Common myeloid progenitor, CD34-positive (primary cell): Measurements from ENCODE around the gene GRB10.

Experiments used
- CTCF ChIA-PET: fragments of 350-600 bp; sonication (Branson Sonifier 250); formaldehyde crosslinking; loops from one replicate; lab custom pipeline; 2021; ENCODE audit warnings: antibody characterized with exemption; lab: Charles Lee
- POLR2A ChIA-PET: fragments of 350-600 bp; sonication (Branson Sonifier 250); formaldehyde crosslinking; loops from one replicate; lab custom pipeline; 2021; ENCODE audit warnings: antibody characterized with exemption; lab: Charles Lee
- DNase-seq, 3 donors: peaks; one replicate each; pipeline versions ENCODE4 v3.0.0 to v3.0.0-alpha.2; 2013
- H3K27ac ChIP-seq, 2 experiments: 1 replicate in 1 of 2; 2 replicates in 1 of 2; pipeline ENCODE4 v1.7.0; 2013; ENCODE audit warnings: inconsistent platforms in 2 of 2, low read length in 2 of 2, mild to moderate bottlenecking in 2 of 2, low read depth in 1 of 2, moderate library complexity in 1 of 2; ENCODE audit not compliant: severe bottlenecking in 2 of 2, insufficient read depth in 1 of 2, poor library complexity in 1 of 2
- H3K27me3 ChIP-seq, 5 experiments: replicated peaks in 2 of 5; 1 replicate in 3 of 5; 2 replicates in 2 of 5; pipeline versions ENCODE4 v1.6.1 to v1.7.0; 2013; ENCODE audit warnings: low read length in 4 of 5, mild to moderate bottlenecking in 2 of 5, moderate library complexity in 2 of 5, inconsistent platforms in 1 of 5; ENCODE audit not compliant: insufficient read depth in 5 of 5, control insufficient read depth in 4 of 5
- H3K36me3 ChIP-seq, 4 experiments: 1 replicate in 2 of 4; 2 replicates in 2 of 4; pipeline versions ENCODE4 v1.6.1 to v1.7.0; 2013; ENCODE audit warnings: low read length in 3 of 4, control low read depth in 1 of 4, mild to moderate bottlenecking in 1 of 4; ENCODE audit not compliant: control insufficient read depth in 4 of 4, insufficient read depth in 4 of 4
- H3K4me1 ChIP-seq, 4 experiments: 1 replicate in 3 of 4; 2 replicates in 1 of 4; pipeline versions ENCODE4 v1.6.1 to v1.7.1; 2013; ENCODE audit warnings: low read length in 3 of 4, mild to moderate bottlenecking in 3 of 4, control low read depth in 1 of 4, inconsistent platforms in 1 of 4, moderate library complexity in 1 of 4; ENCODE audit not compliant: control insufficient read depth in 4 of 4, insufficient read depth in 4 of 4; ENCODE audit errors: control extremely low read depth in 1 of 4
- H3K4me3 ChIP-seq, 7 experiments: 1 replicate in 4 of 7; 2 replicates in 3 of 7; pipeline versions ENCODE4 v1.5.1 to v1.7.0; 2013; ENCODE audit warnings: mild to moderate bottlenecking in 7 of 7, low read length in 6 of 7, moderate library complexity in 6 of 7, inconsistent platforms in 2 of 7, low read depth in 2 of 7, control low read depth in 1 of 7; ENCODE audit not compliant: insufficient read depth in 4 of 7, control insufficient read depth in 1 of 7; ENCODE audit errors: extremely low read depth in 1 of 7
- H3K9me3 ChIP-seq, 5 experiments: 1 replicate in 4 of 5; 2 replicates in 1 of 5; pipeline versions ENCODE4 v1.6.1 to v1.7.1; 2013; ENCODE audit warnings: low read length in 4 of 5, mild to moderate bottlenecking in 2 of 5, inconsistent platforms in 1 of 5, low read depth in 1 of 5, moderate library complexity in 1 of 5; ENCODE audit not compliant: control insufficient read depth in 4 of 5, insufficient read depth in 2 of 5; ENCODE audit errors: control extremely low read depth in 1 of 5
- WGBS: methylation state at CpG from one replicate; pipeline ENCODE4 v1.1.5; 2013; ENCODE audit not compliant: insufficient coverage; 5-methylcytosine and 5-hydroxymethylcytosine counted together

Gene GRB10

DNA sequence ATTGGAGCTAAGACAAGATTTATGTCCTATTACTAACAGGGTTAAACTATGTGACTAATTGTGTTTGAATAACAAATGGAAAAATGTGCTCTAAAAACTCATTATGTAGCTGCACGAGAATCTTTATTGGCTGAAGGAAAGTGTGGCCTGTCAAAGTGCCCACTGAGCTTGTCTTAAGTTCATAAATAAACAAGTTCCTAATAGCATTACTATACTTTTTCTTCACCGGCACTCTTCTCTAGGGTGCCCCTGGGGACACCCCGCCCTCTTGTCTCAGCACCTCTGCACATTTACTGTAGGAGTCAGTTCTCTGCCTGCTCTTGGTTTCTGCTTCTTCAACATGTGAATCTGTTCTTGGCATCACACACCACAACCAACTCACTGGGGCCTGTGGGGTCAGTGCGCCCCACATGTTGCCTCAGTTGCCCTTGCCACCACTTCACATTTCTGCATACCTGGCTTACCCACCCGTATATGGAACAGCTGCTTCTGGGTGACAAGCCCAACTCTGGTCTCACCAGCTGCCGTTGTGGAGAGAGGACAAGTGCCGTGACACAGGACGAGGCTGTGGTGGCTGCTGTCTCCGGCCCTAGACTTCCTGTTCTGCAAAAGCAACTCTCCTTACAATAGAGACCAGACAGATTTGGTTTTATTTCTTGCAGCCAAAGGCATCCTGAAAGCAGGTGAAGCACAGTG lies 121.2 kb downstream of the GRB10 start:
- Histone ChIP-seq H3K4me1 (peaks cover 12 to 71% (median 67%) of the 10 kb centered on the region in 4 experiments), H3K36me3 (peaks cover 0 to 17% (median 8%) of the 10 kb centered on the region in 4 experiments), H3K4me3 (peak overlapping the region in 3 of 7 experiments; percentile 0 to 37 (median 27)), H3K27ac (peak overlapping the region in 1 of 2 experiments; percentile 40), H3K27me3 (no peaks in the 10 kb centered on the region), H3K9me3 (no peaks in the 10 kb centered on the region)
- ChIA-PET POLR2A (no interaction called here), CTCF (interaction anchor here (0.6 to 10.1 kb wide), 6 partner anchors 10 to 594 kb away, joined by 3 to 77 read pairs (median 12); no protein-coding TSS in a partner anchor)
- DNase-seq = peak; percentile 44 to 94 (median 93)
- 10% methylated on average over 5 of the region's 9 CpGs for WGBS

DNA sequence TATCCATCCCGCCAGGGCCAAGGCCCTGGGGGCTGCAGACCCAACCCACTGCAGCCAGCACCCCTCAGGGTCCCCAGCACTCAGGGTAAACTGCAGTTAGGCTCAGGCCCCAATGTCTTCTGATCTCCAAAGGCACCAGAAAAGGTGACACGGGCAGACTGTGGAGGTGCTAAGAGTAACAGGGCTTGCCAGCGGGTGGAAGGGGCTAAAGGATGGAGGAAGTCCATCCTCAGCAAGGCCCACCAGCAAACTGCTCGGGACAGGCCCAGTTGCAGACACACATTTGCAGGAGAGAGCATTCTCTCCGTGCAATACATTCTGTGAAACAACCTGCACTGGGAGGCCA lies 121.9 kb downstream of the GRB10 start:
- H3K4me3 ChIP-seq = no peak overlapping the region
- peaks cover 0 to 17% (median 9%) of the 10 kb centered on the region in 4 experiments for H3K36me3 ChIP-seq
- H3K27ac ChIP-seq = no peak overlapping the region
- no peak for DNase-seq
- ChIA-PET CTCF (interaction anchor here (0.6 to 10.1 kb wide), 6 partner anchors 11 to 594 kb away, joined by 3 to 77 read pairs (median 12); no protein-coding TSS in a partner anchor), POLR2A (no interaction called here)
- WGBS = 92% methylated on average over 4 of the region's 5 CpGs
- peaks cover 12 to 66% (median 62%) of the 10 kb centered on the region in 4 experiments for H3K4me1 ChIP-seq
- no peaks in the 10 kb centered on the region for H3K27me3 ChIP-seq
- H3K9me3 ChIP-seq = no peaks in the 10 kb centered on the region

DNA sequence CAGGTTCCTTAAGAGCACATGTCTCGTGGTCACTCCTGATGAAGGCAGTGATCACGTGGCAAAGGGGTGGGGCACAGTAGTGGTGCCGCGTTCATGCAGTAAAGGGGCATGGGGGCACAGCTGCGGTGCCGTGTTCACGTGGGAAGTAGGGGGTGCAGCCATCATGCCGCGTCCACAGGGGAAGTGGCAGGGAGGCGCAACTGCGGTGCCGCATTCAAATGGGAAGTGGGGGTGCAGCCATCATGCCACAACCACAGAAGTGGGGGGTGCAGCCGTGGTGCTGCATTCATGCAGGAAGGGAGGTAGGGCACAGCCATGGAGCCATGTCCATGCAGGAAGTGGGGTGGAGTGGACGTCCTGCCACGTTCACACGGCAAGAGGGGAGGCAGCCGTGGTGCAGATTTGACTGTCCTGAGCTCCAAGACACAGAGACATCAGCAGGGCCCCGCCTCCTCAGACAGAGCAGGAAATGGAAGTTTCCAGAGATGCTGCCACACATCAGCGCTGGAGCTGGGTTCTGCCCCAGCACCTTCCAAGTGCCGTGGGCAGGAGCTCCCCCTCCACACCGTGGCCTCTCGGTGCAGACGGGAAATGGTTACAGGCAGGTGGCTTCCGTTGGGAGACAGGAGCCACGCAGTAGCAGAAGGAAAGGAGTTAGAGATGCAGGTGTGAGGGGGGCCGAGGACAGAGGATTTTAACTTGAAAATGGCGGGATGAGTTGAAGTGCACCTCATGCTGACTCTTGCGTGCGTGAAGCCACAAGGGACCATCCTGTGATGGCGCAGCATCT lies 122.5 kb downstream of the GRB10 start:
- peak; percentile 50 to 93 (median 91) for DNase-seq
- CTCF ChIA-PET = interaction anchor here (1.6 to 10.1 kb wide), 4 partner anchors 12 to 481 kb away, joined by 4 to 77 read pairs (median 15); no protein-coding TSS in a partner anchor

DNA sequence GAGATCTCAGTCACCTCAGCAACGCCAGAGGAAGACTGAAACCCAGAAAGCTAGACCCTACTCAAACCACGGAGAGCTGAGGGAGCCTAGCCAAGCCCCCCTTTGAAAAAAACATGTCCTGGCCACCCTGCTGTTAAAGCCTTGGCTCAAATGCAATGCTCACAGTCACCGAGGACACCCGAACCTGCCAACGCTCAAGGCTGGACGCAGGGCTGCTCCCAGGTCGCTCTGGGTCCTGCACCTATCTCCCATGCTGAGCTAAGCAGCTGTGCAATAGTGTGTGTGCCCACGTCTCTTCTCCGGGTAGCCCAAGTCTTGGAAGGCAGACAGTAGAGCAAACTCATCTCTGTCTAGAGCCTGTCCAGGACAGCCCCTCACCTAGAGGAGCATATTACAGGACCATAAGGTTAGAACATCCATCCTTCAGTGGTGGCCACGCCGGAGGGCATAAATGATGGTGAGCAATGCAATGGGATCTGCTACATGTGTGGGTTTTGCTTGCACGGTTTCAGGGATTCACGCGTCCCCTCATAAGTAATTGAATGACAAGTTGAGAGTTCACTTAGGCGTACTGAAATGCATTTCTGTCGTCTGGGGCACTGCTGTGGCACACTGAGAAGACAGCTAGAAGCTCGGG lies 123.2 kb downstream of the GRB10 start:
- Histone ChIP-seq H3K27ac (no peak overlapping the region), H3K4me3 (no peak overlapping the region), H3K27me3 (no peaks in the 10 kb centered on the region), H3K9me3 (no peaks in the 10 kb centered on the region), H3K4me1 (peaks cover 10 to 54% (median 49%) of the 10 kb centered on the region in 4 experiments), H3K36me3 (peaks cover 0 to 18% (median 11%) of the 10 kb centered on the region in 4 experiments)
- DNase-seq = no peak
- WGBS = 96% methylated on average over 17 of the region's 17 CpGs
- CTCF ChIA-PET = interaction anchor here (1.6 to 10.1 kb wide), 4 partner anchors 11 to 482 kb away, joined by 4 to 77 read pairs (median 15); no protein-coding TSS in a partner anchor
- POLR2A ChIA-PET = no interaction called here

More for the DNA sequence above, 122.5 kb downstream of the GRB10 start:
- Histone ChIP-seq H3K9me3 (no peaks in the 10 kb centered on the region), H3K36me3 (peaks cover 0 to 17% (median 10%) of the 10 kb centered on the region in 4 experiments), H3K4me1 (peaks cover 12 to 60% (median 57%) of the 10 kb centered on the region in 4 experiments), H3K27ac (no peak overlapping the region), H3K27me3 (no peaks in the 10 kb centered on the region), H3K4me3 (peak overlapping the region in 1 of 7 experiments; percentile 5)
- 29% methylated on average over 26 of the region's 30 CpGs for WGBS
- POLR2A ChIA-PET = no interaction called here

DNA sequence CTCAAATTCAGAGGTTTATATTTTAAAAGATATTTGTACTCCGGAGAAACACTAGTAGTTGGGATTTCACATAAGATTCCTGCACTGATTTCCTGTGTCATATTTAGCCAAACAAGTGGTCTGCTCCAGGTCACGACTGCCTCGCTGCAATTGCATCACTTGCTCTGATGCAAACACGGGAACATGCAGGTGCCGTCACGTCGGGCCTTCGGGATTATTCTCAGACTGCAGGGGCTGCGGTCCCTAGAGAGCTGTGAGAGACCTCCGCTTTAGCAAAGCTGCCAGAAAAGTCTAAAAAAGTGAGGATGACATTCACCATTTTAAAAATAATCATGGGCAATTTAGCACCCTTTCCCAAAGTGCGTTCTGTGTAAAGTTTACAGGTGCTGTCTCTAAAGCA lies 124.0 kb downstream of the GRB10 start:
- peaks cover 9 to 47% (median 42%) of the 10 kb centered on the region in 4 experiments for H3K4me1 ChIP-seq
- ChIA-PET POLR2A (interaction anchor here (0.6 kb wide), 1 partner anchor 10 kb away, joined by 3 read pairs; no protein-coding TSS in a partner anchor), CTCF (interaction anchor here (1.6 to 4.0 kb wide), 3 partner anchors 10 to 482 kb away, joined by 4 to 17 read pairs (median 13); no protein-coding TSS in a partner anchor)
- 99% methylated on average over 8 of the region's 11 CpGs for WGBS
- H3K36me3 ChIP-seq = peaks cover 0 to 18% (median 11%) of the 10 kb centered on the region in 4 experiments
- H3K27me3 ChIP-seq = no peaks in the 10 kb centered on the region
- no peaks in the 10 kb centered on the region for H3K9me3 ChIP-seq
- H3K27ac ChIP-seq = no peak overlapping the region
- no peak for DNase-seq
- H3K4me3 ChIP-seq = no peak overlapping the region

DNA sequence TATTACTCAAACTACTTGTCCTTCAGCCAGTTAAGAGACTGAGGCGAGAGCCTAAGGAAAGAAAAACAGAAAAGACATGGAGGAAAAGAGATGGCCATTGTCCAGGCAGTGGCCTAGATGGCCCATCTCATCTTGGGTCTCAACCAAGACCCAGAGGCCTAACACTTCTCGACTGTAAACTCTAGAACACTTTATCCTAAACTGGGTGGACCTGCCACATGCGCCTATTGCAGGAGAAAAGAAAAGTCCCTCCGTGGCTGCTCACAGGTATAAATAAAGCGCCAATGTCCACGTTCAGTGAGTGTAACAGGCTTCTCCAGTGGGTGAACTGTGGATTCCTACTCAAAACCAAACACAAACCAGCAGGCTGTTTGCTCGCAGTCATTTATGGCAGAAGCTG lies 124.8 kb downstream of the GRB10 start:
- POLR2A ChIA-PET = no interaction called here
- Histone ChIP-seq H3K4me1 (peaks cover 5 to 45% (median 39%) of the 10 kb centered on the region in 4 experiments), H3K9me3 (no peaks in the 10 kb centered on the region), H3K27ac (no peak overlapping the region), H3K27me3 (no peaks in the 10 kb centered on the region), H3K4me3 (no peak overlapping the region), H3K36me3 (peaks cover 0 to 20% (median 11%) of the 10 kb centered on the region in 4 experiments)
- CTCF ChIA-PET = no interaction called here
- 97% methylated on average over 5 of the region's 7 CpGs for WGBS
- no peak for DNase-seq
